Stomach (tissue), 4 donors: ENCODE results near the gene CNTFR.
A peak's percentile ranks its signal among the peaks of the same experiment; 100 is the strongest.

ENCODE experiments used
- CTCF ChIP-seq, 7 experiments: fragments of 450-650 bp in 4 of 7; fragments of 200-600 bp in 3 of 7; sonication (generic) in 3 of 7; IDR thresholded peaks; one replicate each; pipeline ENCODE4 v1.5.1; 2016 to 2019; ENCODE audit warnings: antibody characterized with exemption in 7 of 7, control low read depth in 2 of 7, mild to moderate bottlenecking in 1 of 7
- EP300 ChIP-seq: sonication (generic); formaldehyde crosslinking; IDR thresholded peaks from one replicate; pipeline ENCODE4 v1.6.1; 2017; ENCODE audit warnings: antibody characterized with exemption
- POLR2A ChIP-seq, 4 donors: fragments of 450-650 bp; IDR thresholded peaks; one replicate each; pipeline ENCODE4 v1.6.1; 2016; ENCODE audit warnings: antibody characterized with exemption in 4 of 4, control low read depth in 2 of 4, mild to moderate bottlenecking in 1 of 4, moderate library complexity in 1 of 4
- POLR2AphosphoS5 ChIP-seq, 3 donors: sonication (generic); formaldehyde crosslinking; IDR thresholded peaks; one replicate each; pipeline ENCODE4 v1.6.1; 2016; ENCODE audit warnings: antibody characterized with exemption in 3 of 3

DNA sequence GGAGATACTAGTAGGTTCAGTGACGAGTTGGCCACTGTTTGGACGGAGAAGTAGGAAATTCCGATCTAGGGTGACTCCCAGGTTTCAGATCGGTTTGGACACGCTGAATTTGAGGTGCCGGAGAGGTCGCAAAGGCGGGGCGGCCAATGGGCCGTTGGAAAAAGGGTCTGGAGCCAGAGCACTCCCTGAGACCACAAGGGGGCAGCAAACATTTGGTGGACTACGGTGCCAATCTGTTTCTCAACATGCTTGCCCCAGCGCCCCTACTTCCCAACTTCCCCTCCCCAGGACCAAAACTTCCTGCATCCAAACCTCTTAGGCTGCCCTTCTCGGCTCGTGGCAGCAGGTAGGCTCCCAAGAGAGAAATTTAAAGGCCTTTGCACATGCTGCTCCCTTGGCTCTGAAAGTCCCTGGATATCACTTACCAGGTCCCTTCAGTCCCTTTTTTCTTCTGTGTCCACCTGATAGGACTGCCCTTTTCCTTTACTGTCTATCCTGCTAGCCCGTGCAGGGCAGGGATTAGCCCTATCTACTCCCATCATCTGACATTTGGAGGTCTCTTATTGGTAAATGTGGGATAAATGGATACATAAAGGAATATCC lies 23.4 kb upstream of the CNTFR start:
- TF ChIP-seq POLR2A (IDR thresholded peaks at IDR 0.05), result no peak
- no peak for TF ChIP-seq POLR2AphosphoS5 (IDR thresholded peaks at IDR 0.05)
- TF ChIP-seq CTCF (IDR thresholded peaks at IDR 0.05), result peak in 5 of 7 experiments; percentile 55 to 85 (median 81)
- no peak for TF ChIP-seq EP300
